H1 (cell line): ENCODE results near the gene GPRIN1. TPM values are rescaled to one million over a fixed set of nuclear protein-coding genes. Genes with fewer than 3 reads are reported as not detected.
A peak's percentile ranks its signal among the peaks of the same experiment; 100 is the strongest.

Source experiments
- ATF2 ChIP-seq: IDR thresholded peaks from 2 replicates; pipeline ENCODE4 v1.6.1; 2012; ENCODE audit warnings: low read length, inconsistent platforms
- CTCF ChIP-seq, 3 experiments: IDR thresholded peaks; 1 replicate in 2 of 3; 2 replicates in 1 of 3; pipeline versions ENCODE4 v1.5.1 to v1.6.1; 2011; ENCODE audit warnings: low read length in 3 of 3, mild to moderate bottlenecking in 3 of 3, inconsistent platforms in 2 of 3, low read depth in 1 of 3, moderate library complexity in 1 of 3; ENCODE audit not compliant: insufficient read depth in 1 of 3; ENCODE audit errors: control extremely low read depth in 1 of 3
- EGR1 ChIP-seq: IDR thresholded peaks from 2 replicates; pipeline ENCODE4 v1.6.1; 2011; ENCODE audit warnings: low read depth, low read length, borderline replicate concordance
- EP300 ChIP-seq, 2 experiments: IDR thresholded peaks; 1 replicate in 1 of 2; 2 replicates in 1 of 2; pipeline ENCODE4 v1.6.1; 2011 to 2012; ENCODE audit warnings: low read depth in 2 of 2, low read length in 2 of 2, mild to moderate bottlenecking in 2 of 2, borderline replicate concordance in 1 of 2, inconsistent platforms in 1 of 2, moderate library complexity in 1 of 2
- GABPA ChIP-seq: IDR thresholded peaks from 2 replicates; pipeline ENCODE4 v1.6.1; 2011; ENCODE audit warnings: mild to moderate bottlenecking, low read length, moderate library complexity, borderline replicate concordance; ENCODE audit not compliant: insufficient read depth
- GTF2F1 ChIP-seq: IDR thresholded peaks from 2 replicates; pipeline ENCODE4 v1.6.1; 2012; ENCODE audit warnings: low read depth, low read length, improper control_type of control experiment, borderline replicate concordance
- HDAC2 ChIP-seq, 2 experiments: fragments of 300-600 bp in 1 of 2; sonication (generic) in 1 of 2; IDR thresholded peaks; 2 replicates each; pipeline ENCODE4 v1.6.1; 2011 to 2012; ENCODE audit warnings: low read depth in 2 of 2, low read length in 2 of 2, mild to moderate bottlenecking in 2 of 2, moderate library complexity in 2 of 2, borderline replicate concordance in 1 of 2, inconsistent platforms in 1 of 2
- KDM4A ChIP-seq: IDR thresholded peaks from one replicate; pipeline ENCODE4 v1.7.1; 2012; ENCODE audit warnings: low read depth, mild to moderate bottlenecking, moderate library complexity, low read length, inconsistent platforms; ENCODE audit not compliant: severe bottlenecking
- MAFK ChIP-seq: IDR thresholded peaks from 2 replicates; pipeline ENCODE4 v1.6.1; 2012; ENCODE audit warnings: low read depth, mild to moderate bottlenecking, improper control_type of control experiment, low read length
- MAX ChIP-seq: IDR thresholded peaks from 2 replicates; pipeline ENCODE4 v1.6.1; 2012; ENCODE audit warnings: inconsistent platforms
- NRF1 ChIP-seq: IDR thresholded peaks from 2 replicates; pipeline ENCODE4 v1.6.1; 2011; ENCODE audit warnings: mild to moderate bottlenecking, low read depth, low read length, improper control_type of control experiment
- SP4 ChIP-seq: IDR thresholded peaks from 2 replicates; pipeline ENCODE4 v1.6.1; 2012; ENCODE audit warnings: low read length, inconsistent platforms
- TAF7 ChIP-seq: optimal IDR thresholded peaks from 2 replicates; pipeline ENCODE3; 2011; ENCODE audit warnings: low read depth, mild to moderate bottlenecking, inconsistent platforms, low read length, moderate library complexity, borderline replicate concordance
- USF2 ChIP-seq: IDR thresholded peaks from 2 replicates; pipeline ENCODE4 v1.6.1; 2011; ENCODE audit warnings: low read length, improper control_type of control experiment
- ZNF274 ChIP-seq: IDR thresholded peaks from 2 replicates; pipeline ENCODE4 v1.7.0; 2012; ENCODE audit warnings: low read length, borderline replicate concordance; ENCODE audit errors: extremely low read depth
- polyA plus RNA-seq, 7 experiments: library from polyadenylated mRNA; depleted of rRNA in 3 of 7; stranded (reverse) in 5 of 7; unstranded in 2 of 7; fragments of >200 nt in 5 of 7; fragments of 200-250 nt in 2 of 7; gene quantifications; 1 replicate in 5 of 7; 2 replicates in 1 of 7; 4 replicates in 1 of 7; pipeline versions ENCODE4 v1.2.1 to v1.2.3, GENCODE V29; 2011 to 2013; ENCODE audit warnings: missing spikeins in 2 of 7, mixed read lengths in 2 of 7
- total RNA-seq: library from RNA; stranded (reverse); fragmentation: NEBNext Ultra II Directional; extraction: Animal tissue kit (Norgen Biotek cat#: 25700); gene quantifications from 2 replicates; pipeline ENCODE4 v1.2.1, GENCODE V29; 2021

Gene GPRIN1
- total and polyA plus RNA-seq, 2 of the 8 experiments (the other 6 are each of a cell fraction or from before 2014, with no cell fraction given), result 3.3 to 12.0 TPM

- TF ChIP-seq EGR1 (peak; percentile 69; the same call in 1 of the 2 replicates), MAFK (no peak), MAX (no peak), NRF1 (peak; percentile 19; the same call in 1 of the 2 replicates), CTCF (IDR thresholded peaks at IDR 0.05; ENCODE audit: control extremely low read depth in 1 of 3, insufficient read depth in 1 of 3, low read depth in 1 of 3, low read length in 3 of 3) (peak in 1 of 3 experiments; percentile 13; a peak in 1 of 4 replicates), EP300 (IDR thresholded peaks at IDR 0.05; ENCODE audit: borderline replicate concordance in 1 of 2, low read depth in 2 of 2, low read length in 2 of 2) (0 out of 3 replicates have a peak, but pooled peaks of 1 of the 2 experiments have one; percentile 1), KDM4A (peak; percentile 52), HDAC2 (IDR thresholded peaks at IDR 0.05; ENCODE audit: borderline replicate concordance in 1 of 2, low read depth in 2 of 2, low read length in 2 of 2) (no peak), GTF2F1 (no peak), SP4 (no peak), GABPA (no peak), USF2 (no peak), TAF7 (peak; percentile 34), ATF2 (no peak), ZNF274 (no peak)
Measured at GRCh38 chr5:176647030-176647842, 37.3 kb upstream of the GPRIN1 start, which contains the start of gene TSPAN17 (continued).
